Suprapubic skin (tissue), 4 donors: ENCODE results near the gene CLCNKA.

Source experiments
- POLR2A ChIP-seq, 2 donors: fragments of 450-650 bp; IDR thresholded peaks; one replicate each; pipeline ENCODE4 v1.6.1; 2017; ENCODE audit warnings: antibody characterized with exemption in 2 of 2, mild to moderate bottlenecking in 2 of 2, moderate library complexity in 2 of 2
- POLR2AphosphoS5 ChIP-seq, 3 donors: sonication (generic); formaldehyde crosslinking; IDR thresholded peaks; one replicate each; pipeline ENCODE4 v1.6.1; 2017; ENCODE audit warnings: antibody characterized with exemption in 3 of 3
- TF ChIP-seq, protein P1 (sequence below), 2 donors: fragments of 200-600 bp in 1 of 2; fragments of 450-650 bp in 1 of 2; sonication (generic) in 1 of 2; IDR thresholded peaks; one replicate each; pipeline ENCODE4 v1.5.1; 2016 to 2019; ENCODE audit warnings: antibody characterized with exemption in 2 of 2, mild to moderate bottlenecking in 1 of 2, moderate library complexity in 1 of 2

- TF ChIP-seq, protein P1, sequence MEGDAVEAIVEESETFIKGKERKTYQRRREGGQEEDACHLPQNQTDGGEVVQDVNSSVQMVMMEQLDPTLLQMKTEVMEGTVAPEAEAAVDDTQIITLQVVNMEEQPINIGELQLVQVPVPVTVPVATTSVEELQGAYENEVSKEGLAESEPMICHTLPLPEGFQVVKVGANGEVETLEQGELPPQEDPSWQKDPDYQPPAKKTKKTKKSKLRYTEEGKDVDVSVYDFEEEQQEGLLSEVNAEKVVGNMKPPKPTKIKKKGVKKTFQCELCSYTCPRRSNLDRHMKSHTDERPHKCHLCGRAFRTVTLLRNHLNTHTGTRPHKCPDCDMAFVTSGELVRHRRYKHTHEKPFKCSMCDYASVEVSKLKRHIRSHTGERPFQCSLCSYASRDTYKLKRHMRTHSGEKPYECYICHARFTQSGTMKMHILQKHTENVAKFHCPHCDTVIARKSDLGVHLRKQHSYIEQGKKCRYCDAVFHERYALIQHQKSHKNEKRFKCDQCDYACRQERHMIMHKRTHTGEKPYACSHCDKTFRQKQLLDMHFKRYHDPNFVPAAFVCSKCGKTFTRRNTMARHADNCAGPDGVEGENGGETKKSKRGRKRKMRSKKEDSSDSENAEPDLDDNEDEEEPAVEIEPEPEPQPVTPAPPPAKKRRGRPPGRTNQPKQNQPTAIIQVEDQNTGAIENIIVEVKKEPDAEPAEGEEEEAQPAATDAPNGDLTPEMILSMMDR (IDR thresholded peaks at IDR 0.05): no peak
- TF ChIP-seq POLR2A (IDR thresholded peaks at IDR 0.05): no peak
- no peak for TF ChIP-seq POLR2AphosphoS5 (IDR thresholded peaks at IDR 0.05)
These were observed 6.3 kb upstream of the CLCNKA start for GRCh38 chr1:16015491-16015890.
